ENCODE data around the gene HIVEP1. TPM values are rescaled to one million over a fixed set of nuclear protein-coding genes. Genes with fewer than 3 reads are reported as not detected.

Gene HIVEP1
- total and polyA plus RNA-seq, 2 donors from 2014 or later, result 3.6 to 30.4 TPM

DNA sequence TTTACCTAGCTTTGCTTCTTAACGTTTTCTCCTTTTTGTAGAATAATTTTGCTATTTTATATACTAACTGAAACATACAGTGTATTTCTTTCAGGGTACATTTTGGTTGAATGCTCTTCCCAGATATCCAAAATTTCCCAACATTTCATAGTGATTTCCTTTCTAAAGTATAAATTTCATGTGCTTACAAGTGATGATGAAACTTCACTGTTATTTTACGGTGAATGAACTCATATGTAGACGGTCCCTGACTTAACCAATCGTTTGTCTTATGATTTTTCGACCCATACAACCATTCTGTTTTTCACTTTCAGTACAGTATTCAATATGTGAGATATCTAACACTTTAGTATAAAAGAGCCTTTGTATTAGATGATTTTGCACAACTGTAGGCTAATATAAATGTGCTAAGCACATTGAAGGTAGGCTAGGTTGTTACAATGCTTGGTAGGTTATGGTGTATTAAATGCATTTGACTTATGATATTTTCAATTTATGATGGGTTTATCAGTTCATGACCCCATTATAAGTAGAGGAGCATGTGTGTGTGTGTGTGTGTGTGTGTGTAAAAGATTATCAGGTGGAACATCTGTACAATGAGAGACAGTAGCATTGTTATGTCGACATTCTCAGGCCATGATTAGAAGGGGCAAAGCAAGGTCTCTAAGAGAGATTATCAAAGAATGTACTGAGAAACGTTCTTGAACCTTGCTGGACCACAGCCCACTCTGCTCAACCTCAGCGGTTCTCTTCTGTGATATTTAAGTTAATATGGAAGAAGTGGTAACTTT lies 20.9 kb downstream of the HIVEP1 start:
- H3K36me3 ChIP-seq (ENCODE audit: control insufficient read depth in 2 of 3, insufficient read depth in 3 of 3, low read length in 3 of 3), result no peaks in the 10 kb centered on the region
- peaks cover 0 to 16% (median 2%) of the 10 kb centered on the region in 3 donors for H3K4me1 ChIP-seq (ENCODE audit: control insufficient read depth in 2 of 3, insufficient read depth in 2 of 3, low read depth in 1 of 3, low read length in 3 of 3)
- H3K9me3 ChIP-seq (ENCODE audit: control insufficient read depth in 2 of 3, insufficient read depth in 1 of 3, low read length in 3 of 3), result peaks cover 0 to 9% (median 0%) of the 10 kb centered on the region in 3 donors
- DNase-seq (no peak), FAIRE-seq (no peak)
- intact Hi-C loops (cut with DNase I), result no loop called here
- no peak overlapping the region for H3K9ac ChIP-seq (ENCODE audit: low read length in 3 of 3)
- TF ChIP-seq, protein P1, sequence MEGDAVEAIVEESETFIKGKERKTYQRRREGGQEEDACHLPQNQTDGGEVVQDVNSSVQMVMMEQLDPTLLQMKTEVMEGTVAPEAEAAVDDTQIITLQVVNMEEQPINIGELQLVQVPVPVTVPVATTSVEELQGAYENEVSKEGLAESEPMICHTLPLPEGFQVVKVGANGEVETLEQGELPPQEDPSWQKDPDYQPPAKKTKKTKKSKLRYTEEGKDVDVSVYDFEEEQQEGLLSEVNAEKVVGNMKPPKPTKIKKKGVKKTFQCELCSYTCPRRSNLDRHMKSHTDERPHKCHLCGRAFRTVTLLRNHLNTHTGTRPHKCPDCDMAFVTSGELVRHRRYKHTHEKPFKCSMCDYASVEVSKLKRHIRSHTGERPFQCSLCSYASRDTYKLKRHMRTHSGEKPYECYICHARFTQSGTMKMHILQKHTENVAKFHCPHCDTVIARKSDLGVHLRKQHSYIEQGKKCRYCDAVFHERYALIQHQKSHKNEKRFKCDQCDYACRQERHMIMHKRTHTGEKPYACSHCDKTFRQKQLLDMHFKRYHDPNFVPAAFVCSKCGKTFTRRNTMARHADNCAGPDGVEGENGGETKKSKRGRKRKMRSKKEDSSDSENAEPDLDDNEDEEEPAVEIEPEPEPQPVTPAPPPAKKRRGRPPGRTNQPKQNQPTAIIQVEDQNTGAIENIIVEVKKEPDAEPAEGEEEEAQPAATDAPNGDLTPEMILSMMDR (IDR thresholded peaks at IDR 0.05; ENCODE audit: borderline replicate concordance, extremely low read depth, insufficient read depth), result no peak
- no peak overlapping the region for H3K4me3 ChIP-seq (ENCODE audit: low read length in 3 of 3)
- no peaks in the 10 kb centered on the region for H3K27me3 ChIP-seq (ENCODE audit: control insufficient read depth, insufficient read depth, low read length)
- no peak overlapping the region for H3K27ac ChIP-seq (ENCODE audit: low read depth in 2 of 2, low read length in 2 of 2)

DNA sequence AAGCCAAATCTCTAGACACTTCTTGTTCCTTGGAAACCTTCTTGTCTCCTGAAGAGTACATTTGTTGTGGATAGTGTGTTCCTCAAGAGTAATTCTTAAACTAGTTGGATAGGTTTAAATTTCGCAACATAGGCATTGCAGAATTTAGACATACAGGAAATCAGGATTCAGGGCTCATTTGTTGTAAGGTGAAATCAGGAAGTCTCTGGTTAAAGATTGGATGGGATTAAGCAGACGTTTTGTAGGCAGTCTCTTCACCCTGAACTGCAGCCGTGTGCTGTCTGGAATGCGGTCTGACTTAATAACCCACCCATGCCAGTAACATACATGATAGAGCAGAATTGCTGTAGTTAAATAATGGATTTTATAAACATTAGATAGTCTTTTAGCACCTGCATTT lies 21.7 kb downstream of the HIVEP1 start:
- Histone ChIP-seq H3K9me3 (ENCODE audit: control insufficient read depth in 2 of 3, insufficient read depth in 1 of 3, low read length in 3 of 3) (peaks cover 0 to 9% (median 0%) of the 10 kb centered on the region in 3 donors), H3K4me3 (ENCODE audit: low read length in 3 of 3) (no peak overlapping the region), H3K36me3 (ENCODE audit: control insufficient read depth in 2 of 3, insufficient read depth in 3 of 3, low read length in 3 of 3) (no peaks in the 10 kb centered on the region), H3K27ac (ENCODE audit: low read depth in 2 of 2, low read length in 2 of 2) (no peak overlapping the region), H3K9ac (ENCODE audit: low read length in 3 of 3) (no peak overlapping the region), H3K27me3 (ENCODE audit: control insufficient read depth, insufficient read depth, low read length) (no peaks in the 10 kb centered on the region), H3K4me1 (ENCODE audit: control insufficient read depth in 2 of 3, insufficient read depth in 2 of 3, low read depth in 1 of 3, low read length in 3 of 3) (peaks cover 0 to 16% (median 2%) of the 10 kb centered on the region in 3 donors)
- TF ChIP-seq, protein P1 (IDR thresholded peaks at IDR 0.05; ENCODE audit: borderline replicate concordance, extremely low read depth, insufficient read depth), result no peak
- no peak for FAIRE-seq
- DNase-seq, result peak in 2 of 5 donors; percentile 25 to 28
- intact Hi-C loops (cut with DNase I), result no loop called here

DNA sequence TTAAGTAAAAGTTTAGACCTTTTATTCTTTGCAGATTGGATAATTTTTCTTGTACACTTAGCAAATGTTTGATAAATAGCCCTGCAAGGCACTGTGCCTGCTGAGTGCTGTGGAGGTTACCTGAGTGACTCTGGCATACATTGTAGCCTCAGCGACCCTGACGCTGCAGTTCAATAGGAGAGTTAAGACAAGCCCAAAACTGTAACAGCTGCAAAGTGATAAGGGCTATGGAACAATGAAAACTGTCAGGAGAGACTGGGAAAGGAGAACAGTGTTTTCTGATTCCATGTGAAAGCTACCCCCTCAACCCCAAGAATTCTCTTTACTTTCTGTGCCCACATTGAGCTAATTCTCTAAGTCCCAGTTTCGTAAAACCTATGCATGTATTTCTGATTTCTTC lies 22.2 kb downstream of the HIVEP1 start:
- H3K9me3 ChIP-seq (ENCODE audit: control insufficient read depth in 2 of 3, insufficient read depth in 1 of 3, low read length in 3 of 3), result peaks cover 0 to 6% (median 0%) of the 10 kb centered on the region in 3 donors
- intact Hi-C loops (cut with DNase I), result no loop called here
- no peaks in the 10 kb centered on the region for H3K27me3 ChIP-seq (ENCODE audit: control insufficient read depth, insufficient read depth, low read length)
- H3K4me3 ChIP-seq (ENCODE audit: low read length in 3 of 3), result no peak overlapping the region
- no peak overlapping the region for H3K9ac ChIP-seq (ENCODE audit: low read length in 3 of 3)
- FAIRE-seq, result no peak
- no peaks in the 10 kb centered on the region for H3K36me3 ChIP-seq (ENCODE audit: control insufficient read depth in 2 of 3, insufficient read depth in 3 of 3, low read length in 3 of 3)
- no peak for DNase-seq
- TF ChIP-seq, protein P1 (IDR thresholded peaks at IDR 0.05; ENCODE audit: borderline replicate concordance, extremely low read depth, insufficient read depth), result no peak
- H3K27ac ChIP-seq (ENCODE audit: low read depth in 2 of 2, low read length in 2 of 2), result no peak overlapping the region
- peaks cover 0 to 16% (median 2%) of the 10 kb centered on the region in 3 donors for H3K4me1 ChIP-seq (ENCODE audit: control insufficient read depth in 2 of 3, insufficient read depth in 2 of 3, low read depth in 1 of 3, low read length in 3 of 3)
